ENCODE results near the gene NFIA.

The NFIA gene

DNA sequence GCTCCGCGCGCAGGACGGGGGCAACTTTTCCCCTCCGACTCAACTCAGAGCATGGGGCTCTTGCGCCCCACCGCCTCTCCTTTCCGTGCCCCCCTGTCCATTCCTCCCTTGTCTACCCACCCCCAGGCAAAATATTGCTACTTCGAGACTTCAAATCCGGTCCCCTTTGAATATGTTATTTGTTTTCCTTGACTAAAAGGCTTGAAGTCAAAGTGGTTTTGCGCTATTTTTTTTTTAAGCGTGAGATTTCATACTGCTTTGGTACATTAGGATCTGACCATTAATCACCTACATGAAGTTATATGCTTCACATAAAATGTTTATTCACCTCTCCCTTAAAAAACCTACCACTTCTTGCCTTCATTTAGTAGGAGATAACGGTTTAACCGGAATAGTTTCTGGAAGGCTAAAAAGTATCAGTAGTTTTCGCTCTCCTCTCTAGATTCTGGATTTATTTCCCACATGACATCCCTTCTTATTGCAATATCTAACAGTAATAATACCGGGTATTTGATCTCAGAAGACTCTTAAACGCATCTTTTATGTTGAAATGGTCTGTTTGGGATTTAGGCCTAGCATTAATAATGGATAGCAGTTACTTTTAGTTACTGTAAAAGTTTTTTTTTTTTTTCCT lies 1.6 kb downstream of the NFIA start:
- DNase-seq (ENCODE audit: low spot score) = peak; percentile 12

DNA sequence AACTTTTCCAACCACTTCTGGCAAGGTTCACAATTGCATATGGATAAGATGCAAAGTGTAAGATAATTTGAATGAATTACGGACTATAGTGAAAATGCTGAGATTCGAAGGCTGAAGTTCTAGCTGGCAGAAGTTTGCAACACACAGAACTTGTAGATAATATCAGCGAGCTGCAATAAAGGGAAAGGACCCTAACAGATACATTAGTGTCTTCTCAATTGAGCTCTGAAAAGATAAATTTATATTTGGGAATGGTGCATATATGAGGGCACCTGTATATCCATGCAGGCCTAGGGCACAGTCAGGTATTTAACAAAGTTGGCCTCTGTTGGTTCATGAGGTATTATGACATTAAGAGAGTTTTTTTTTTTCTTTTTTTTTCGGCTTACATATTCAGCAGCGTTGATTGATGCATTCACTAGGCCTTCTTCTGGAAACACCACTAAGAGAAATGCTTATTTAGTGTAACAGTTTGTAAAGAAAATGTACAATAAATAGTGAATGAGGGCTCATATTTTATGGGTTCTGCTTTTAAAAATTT lies 2.2 kb downstream of the NFIA start:
- DNase-seq (ENCODE audit: low spot score) = no peak

DNA sequence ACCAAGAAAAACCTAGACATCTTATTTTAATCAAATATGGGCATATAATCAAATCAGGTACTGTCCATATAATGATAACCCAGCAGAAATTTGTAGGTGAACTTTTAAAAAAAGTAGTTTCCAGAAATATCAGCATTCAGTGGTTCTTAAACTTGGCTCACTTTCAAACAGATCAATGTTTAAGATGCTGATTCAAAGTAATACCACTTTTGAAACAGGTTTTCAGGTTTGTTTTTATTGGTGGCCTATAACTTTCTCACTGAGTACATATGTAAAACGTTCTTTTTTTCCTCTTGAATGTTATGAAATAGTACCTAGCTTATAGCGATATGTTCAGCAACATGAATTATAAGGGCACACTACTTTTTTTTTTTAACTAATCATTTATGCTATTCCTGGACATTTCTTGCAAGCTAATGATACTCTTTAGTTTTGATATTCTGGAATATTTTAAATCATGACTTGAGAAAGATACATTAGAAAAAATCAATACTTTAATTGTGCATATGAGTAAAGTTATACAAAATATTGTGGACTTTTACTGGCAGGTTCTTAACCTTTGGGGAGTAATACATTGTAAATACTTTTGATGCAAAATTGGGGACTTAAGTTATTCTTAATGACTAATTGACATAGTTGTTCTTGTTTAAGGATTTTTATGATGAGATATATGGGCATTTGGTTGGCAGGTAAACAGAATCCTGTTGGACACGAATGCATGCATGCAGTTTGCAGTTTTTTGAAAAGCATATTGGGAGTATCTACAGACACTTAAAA lies 3.0 kb downstream of the NFIA start:
- DNase-seq (ENCODE audit: low spot score) = no peak

DNA sequence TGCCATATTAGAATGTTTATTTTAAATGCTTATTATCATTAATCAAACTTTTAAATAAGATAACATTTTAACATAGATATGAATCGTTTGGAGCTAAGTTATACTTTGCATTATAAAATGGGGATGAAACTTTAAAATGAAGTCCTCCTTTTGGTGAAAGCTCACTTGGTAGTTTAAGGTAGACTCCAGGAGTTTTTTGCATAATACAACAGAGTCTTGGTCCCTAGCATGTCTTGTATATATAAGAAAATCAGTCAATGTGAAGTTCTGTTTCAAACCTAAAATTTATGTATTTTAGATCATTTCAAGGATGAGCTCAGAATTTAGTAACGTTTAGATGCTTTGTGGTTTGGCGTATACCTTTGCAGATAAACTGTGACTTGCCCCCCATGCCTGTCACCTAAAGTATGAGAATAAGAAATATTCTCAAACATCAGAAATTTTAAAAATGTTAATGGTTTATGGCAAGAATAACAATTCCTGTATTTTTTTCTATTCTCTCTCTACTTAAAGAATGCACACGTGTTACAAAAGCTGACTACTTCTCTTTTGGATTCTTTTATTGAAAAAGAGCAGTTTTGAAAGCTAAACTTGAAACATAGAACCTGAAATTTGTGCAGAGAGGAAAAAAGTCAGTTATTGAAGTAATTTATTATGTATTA lies 3.8 kb downstream of the NFIA start:
- no peak for DNase-seq (ENCODE audit: low spot score)

DNA sequence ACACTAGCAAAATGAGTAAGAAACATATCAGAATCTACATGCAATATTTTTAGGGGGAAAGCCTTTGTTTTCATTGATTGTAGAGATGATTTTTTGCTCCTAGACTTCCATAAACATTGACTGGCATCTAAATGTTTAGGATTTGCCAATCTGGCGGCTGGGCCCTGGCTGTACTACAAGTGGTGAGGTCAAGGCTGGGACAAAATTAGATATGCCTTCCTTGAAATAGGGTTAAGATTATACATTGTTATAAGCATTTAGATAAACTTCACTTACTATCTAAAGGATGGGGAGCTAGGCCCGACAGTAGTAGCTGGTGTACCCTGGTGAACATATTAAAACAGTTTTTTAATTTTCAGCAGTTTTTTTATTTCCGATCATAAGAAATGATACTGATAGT lies 5.2 kb downstream of the NFIA start:
- no peak for DNase-seq (ENCODE audit: low spot score)

DNA sequence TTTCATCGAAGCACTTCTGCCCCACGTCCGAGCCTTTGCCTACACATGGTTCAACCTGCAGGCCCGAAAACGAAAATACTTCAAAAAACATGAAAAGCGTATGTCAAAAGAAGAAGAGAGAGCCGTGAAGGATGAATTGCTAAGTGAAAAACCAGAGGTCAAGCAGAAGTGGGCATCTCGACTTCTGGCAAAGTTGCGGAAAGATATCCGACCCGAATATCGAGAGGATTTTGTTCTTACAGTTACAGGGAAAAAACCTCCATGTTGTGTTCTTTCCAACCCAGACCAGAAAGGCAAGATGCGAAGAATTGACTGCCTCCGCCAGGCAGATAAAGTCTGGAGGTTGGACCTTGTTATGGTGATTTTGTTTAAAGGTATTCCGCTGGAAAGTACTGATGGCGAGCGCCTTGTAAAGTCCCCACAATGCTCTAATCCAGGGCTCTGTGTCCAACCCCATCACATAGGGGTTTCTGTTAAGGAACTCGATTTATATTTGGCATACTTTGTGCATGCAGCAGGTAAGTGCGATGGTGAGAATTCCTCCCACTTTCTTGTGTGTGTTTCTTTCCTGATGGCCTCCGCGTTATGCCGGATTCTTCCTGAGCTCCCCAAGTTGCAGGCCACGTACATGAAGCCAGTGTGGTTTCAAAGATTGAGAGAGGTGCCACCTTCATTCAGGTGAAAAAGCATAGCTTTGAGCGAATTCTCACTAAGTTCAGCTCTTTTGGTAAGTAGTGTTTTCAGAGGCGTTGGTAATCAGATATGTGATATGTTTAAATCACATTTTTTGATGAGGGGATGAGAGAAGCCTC lies 6.0 kb downstream of the NFIA start:
- DNase-seq (ENCODE audit: low spot score) = no peak

DNA sequence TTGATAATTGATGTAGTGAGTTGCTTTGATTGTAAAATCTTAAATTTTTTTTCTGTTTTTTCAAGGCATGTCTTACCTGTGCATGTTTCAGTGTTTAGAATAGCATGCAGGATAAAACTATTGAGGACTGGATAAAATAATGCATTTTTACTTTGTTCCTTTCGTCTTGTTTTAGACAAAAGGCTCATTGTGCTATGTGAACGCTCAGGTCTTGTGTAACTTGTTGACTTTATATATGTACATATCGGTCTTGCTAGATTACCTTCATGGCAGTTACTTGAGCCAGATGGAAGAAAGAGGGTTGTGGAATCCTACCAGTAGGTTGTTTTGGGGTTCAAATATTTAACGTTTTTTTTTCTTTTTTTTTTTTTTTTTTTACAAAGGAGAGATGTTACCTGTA lies 7.0 kb downstream of the NFIA start:
- no peak for DNase-seq (ENCODE audit: low spot score)

DNA sequence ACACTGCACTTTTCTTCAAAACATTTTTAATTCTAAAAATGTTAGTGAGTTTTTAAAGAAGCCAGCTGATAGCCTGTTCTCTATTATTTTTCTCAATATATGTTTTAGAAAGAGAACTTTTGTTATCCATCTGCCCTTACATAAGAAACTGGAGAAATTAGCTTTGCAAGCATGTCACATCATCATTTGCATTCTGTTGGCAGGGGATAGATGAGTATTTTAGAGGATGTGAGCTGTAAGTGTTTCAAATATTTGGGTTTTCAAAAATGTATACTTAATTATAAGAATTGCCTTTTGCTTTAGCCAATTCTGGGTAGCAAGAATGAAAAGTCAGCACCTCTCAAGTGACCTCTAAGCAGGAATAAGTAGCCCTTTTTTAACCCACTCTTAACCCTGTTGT lies 7.4 kb downstream of the NFIA start:
- DNase-seq (ENCODE audit: low spot score) = no peak

DNA sequence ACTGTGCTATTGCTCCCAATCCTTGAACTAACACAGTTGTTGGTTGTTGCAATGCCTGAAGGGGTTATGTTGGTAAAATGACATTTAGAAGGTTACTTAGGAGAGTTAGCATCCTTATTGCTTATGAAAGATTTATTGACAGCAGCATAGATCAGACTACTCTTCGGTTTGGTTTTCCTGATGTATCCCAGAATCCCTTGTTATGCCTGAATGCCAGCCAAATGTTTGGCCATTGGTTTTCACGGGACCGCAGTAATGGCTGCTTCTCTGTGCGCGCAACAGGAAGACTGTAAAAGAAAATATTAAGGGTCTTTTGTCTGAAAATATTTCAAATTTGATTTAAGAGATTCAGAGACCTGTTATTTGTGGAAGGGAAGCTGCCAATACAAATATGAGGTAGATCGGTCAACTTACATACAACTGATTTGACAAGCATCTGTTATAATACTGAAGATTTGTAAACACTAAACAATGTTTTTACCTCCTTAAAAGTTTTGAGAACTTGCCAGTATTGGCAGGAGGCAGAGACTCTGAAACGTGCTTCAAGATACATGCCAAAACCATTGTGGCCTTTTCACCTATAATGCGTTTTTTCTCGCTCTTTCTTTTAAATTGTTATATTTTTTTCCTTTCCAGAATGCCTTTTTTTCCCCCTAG lies 8.3 kb downstream of the NFIA start:
- DNase-seq (ENCODE audit: low spot score) = no peak

DNA sequence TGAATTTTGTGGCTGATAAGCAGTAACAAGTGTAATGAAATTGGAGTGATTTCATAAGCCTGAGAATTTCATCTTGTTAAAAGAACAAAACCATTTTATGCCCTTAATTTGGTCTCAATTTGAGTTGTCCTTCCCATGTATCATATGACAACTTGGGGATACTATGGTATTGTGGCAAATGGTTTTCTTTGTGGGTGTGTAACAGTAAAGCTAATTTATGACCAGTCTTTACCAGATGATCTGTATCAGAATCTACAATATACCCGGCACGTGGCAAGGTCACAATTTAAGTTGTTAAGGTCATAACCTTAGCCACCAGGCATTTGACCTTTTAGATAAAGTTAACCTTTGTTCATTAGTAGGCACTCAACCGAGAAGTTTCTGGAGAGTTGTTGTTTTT lies 9.1 kb downstream of the NFIA start:
- no peak for DNase-seq (ENCODE audit: low spot score)

DNA sequence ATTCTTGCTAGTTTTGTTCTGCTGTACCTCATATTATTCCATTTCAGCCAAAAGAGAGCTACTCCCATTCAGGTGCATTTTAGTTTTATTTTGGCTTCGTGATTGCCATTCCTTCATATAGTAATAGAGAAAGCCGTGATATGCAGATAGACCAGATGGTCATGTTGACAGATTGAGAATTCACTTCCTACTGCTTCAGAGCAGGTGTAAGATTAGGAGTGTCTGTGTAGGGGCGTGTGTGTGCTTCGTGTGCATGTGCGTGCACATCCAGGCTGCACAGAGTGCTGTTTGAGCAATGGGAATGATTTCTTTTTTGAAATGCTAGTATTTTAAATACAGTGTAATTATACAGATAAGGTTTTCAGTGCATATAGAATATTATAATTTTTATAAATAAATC lies 10.3 kb downstream of the NFIA start:
- DNase-seq (ENCODE audit: low spot score) = peak; percentile 69

DNA sequence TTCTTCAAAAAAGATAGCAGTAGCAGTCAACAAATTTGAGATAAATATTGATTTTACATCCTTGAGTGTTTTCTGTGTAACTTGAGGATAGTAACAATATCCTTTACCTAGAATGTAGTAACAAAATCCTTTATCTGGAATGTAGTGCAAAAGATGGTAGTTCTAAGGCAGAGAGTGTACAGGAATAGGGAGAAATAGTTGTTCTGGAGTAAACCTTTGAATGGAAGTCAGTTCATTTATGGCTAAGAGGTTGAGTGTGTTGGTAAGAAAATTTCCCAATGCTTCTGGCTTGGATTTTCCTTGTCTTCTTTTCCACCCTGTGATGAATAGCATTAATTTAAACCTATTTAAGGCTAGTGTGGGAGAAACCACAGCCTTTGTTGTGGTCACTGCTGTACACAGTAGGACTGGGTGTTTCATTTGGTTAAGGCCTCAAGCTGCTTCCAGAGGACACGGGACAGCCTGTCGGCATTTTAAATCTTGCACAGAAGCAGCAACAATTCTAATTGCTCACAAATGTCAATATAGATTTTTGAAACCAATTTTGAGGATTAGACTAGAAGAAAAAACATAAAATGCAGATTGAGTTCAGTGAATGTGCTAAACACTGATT lies 11.3 kb downstream of the NFIA start:
- no peak for DNase-seq (ENCODE audit: low spot score)

DNA sequence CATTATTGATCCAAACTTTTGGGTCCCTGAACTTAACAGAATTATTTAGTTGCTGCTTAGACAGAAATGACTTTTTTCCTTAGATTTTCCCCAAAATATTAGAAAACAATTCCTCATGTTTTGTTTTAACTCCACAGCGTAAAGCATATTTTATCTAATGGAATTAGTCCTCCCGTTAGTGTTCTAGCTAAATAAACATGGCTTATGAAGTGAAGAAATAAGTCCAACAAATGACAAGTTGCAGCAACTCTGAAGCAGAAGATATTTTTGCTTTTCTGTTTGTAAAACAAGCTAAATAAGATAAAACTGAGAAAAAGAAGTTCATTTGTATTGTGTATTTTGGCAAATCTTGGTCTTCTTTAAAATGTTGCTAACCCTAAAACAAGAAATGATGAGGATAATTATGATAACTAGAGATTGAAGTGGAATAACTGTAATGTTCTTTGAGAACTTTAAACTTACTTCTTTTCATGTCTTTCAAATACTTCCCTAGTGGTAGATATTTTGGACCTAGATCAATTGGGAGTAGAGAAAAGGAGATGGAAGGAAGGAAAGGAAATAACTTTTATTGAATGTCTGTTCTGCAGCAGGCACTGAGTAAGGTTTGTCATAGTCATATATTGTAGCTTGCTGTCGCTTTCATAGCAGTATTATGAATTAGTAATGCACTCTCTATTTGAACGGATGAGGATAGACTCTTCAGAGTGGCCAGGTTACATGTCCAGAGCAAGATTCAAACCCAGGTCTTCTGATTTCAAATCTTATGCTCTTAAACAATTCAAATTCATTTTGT lies 12.5 kb downstream of the NFIA start:
- DNase-seq (ENCODE audit: low spot score) = no peak

DNA sequence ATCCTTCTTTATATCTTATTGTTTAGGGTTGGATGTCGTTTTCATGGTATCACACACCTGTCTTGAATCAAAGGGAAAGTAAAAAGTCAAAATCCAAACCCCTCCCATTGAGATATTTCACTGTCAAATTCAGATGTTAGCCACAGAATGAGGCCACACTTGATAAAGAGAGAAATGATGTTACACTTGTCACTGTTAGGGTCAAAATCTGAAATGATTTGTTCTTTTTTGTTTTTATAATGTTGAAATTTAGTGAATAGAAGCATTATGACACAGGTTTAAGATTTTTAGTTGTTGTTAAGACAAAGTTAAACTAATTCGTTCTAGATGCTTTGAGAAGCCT lies 13.1 kb downstream of the NFIA start:
- no peak for DNase-seq (ENCODE audit: low spot score)

DNA sequence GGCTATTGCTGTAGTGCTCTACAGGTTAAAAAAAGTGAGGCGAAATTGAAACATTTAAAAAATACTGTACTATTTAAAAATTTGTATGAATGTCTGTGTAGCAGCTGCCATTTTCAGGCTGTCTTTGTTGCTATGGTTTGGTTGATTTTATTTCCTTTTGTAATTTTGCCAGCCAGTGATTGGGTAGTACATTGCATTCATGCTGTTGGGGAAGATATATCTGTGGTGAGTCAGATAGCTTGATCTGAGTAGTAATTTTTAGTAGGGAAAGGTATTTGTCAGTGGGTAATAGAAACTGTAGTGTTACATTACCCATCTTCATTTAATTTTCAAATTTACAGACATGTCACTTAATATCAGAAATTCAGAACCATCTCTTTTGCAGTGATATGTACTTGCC lies 15.0 kb downstream of the NFIA start:
- DNase-seq (ENCODE audit: low spot score) = no peak

DNA sequence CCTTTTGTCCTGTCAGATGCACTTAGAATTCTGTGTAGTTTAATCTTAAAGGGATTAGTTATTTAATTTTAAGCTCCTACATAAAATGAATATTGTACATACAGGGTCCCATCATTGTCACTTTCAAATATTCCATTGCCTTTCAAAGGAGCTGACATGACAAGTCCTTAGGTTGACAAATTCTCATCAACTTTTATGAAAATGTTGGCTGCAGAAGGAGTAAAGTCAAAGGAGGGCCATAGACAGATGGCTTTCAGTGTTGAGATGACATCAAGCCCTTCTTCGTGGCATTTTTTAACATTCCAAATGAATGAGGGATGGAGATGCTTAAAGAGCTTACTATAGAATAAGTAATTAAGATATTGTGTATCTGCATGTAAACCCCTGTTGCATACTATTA lies 15.4 kb downstream of the NFIA start:
- no peak for DNase-seq (ENCODE audit: low spot score)

DNA sequence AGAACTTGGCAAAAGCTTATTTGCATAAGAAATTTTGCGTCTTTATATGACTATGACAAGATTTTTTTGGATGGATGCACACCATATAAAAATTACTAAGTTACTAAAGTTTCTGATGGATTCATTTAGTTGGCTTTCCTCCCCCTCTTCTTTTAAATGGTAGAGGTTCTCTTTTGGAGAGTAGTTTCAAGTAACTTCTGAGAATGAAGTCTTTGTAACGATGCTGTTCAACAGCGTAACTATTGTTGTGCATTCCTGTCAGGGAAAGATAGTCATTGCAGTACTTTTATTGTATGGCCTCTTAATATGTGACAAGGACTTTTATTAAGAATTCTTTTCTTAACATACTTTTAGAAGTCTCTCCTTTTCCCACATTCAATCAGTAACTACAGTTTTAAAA lies 16.0 kb downstream of the NFIA start:
- no peak for DNase-seq (ENCODE audit: low spot score)

DNA sequence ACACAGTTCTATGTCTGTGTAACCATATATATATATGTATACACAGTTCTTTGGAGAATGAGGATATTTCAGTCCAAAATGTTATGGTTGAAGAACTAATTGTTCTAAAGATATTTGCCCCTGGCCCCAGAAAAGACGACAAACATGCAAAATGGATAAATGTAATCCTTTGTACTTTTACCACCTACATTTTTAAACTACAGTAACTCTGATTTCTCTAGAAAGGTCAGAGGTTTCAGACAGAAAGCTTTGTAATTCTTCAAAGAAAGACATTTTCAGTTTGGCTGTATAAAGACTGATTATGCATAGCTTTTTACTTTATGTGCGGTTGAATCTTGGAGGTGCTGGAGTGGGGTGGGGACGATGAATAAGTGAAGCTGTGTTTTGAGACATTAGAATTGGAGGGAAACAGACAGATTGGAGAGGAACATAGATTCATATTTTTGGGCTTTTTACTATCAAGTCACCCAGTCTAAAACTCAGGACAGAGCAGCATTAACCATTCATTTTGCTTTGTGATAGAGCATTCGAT lies 16.6 kb downstream of the NFIA start:
- DNase-seq (ENCODE audit: low spot score) = no peak

DNA sequence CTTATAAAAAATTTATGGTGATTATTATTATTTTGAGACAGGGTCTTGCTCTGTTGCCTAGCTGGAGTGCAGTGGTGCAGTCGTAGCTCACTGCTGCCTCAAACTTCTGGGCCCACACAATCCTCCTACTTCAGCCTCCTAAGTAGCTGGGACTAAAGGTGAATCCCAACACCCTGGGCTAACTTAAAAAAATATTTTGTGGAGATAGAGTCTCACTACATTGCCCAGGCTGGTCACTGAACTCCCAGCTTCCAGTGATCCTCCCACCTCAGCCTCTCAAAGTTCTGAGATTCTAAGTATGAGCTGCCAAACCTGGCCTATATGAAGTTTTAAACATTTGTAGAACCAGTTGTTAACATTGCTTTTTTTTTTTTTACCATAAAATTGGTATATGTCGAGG lies 18.2 kb downstream of the NFIA start:
- no peak for DNase-seq (ENCODE audit: low spot score)

DNA sequence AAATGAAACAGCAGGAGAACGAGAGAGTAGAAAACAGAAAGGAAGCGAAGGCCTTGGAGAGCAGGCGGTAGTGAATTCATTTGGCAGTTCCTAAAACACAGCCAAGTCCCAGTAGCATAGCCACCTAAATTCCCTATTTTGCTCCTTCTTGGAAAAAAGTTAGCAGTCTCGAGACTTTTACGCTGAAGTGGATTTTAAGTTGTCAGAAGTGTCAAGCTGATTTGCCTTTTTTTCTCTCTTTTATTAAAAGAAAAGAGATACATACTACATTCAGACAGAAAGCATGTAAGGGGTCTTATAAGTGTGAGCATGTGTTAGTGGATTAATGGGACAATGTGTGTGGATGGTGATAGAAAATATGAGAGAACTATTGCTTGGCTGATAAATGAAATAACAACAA lies 19.2 kb downstream of the NFIA start:
- no peak for DNase-seq (ENCODE audit: low spot score)
